Mucosa of gallbladder (tissue), 1 donor: ENCODE results near the gene RBM14. TPM values are rescaled to one million over a fixed set of nuclear protein-coding genes. Genes with fewer than 3 reads are reported as not detected.
"Not testable (repeated sequence)": the region's sequence is repeated elsewhere in the genome, so short reads cannot be mapped to it uniquely, and the experiment has no call there.

Experiments used
- DNase-seq: peaks from one replicate; pipeline ENCODE4 v3.0.0-alpha.2; 2020; ENCODE audit warnings: low spot score
- total RNA-seq: library from RNA; stranded (reverse); gene quantifications from one replicate; pipeline ENCODE4 v1.2.1, GENCODE V29; 2021
- donor health status: DM: no; HTN: no; CAD: no.

Gene RBM14
- total RNA-seq, 1 donor from 2014 or later = 84.5 TPM

- no peak for DNase-seq
Observed at GRCh38 chr11:66636411-66636810, 20.0 kb downstream of the RBM14 start.

GRCh38 chr11:66637557-66638176 is 21.2 kb downstream of the RBM14 start:
- DNase-seq = no peak

GRCh38 chr11:66638177-66639065 is 22.0 kb downstream of the RBM14 start, which contains the start of gene RBM4:
RBM4 (plus strand) TSS chr11:66638703; CDS start chr11:66639712, 1,009 bp downstream.
- peak; percentile 100 for DNase-seq

- DNase-seq = no peak
Observed at GRCh38 chr11:66639066-66639813, 22.8 kb downstream of the RBM14 start.

GRCh38 chr11:66639814-66640340 is 23.4 kb downstream of the RBM14 start:
- DNase-seq = not testable (repeated sequence)

- DNase-seq = no peak
Observed at GRCh38 chr11:66641834-66642233, 25.4 kb downstream of the RBM14 start.

- no peak for DNase-seq
Observed at GRCh38 chr11:66643745-66644437, 27.5 kb downstream of the RBM14 start.

- no peak for DNase-seq
Observed at GRCh38 chr11:66646828-66647227, 30.4 kb downstream of the RBM14 start.

- no peak for DNase-seq
Observed at GRCh38 chr11:66649903-66650302, 33.5 kb downstream of the RBM14 start.

- DNase-seq = no peak
Observed at GRCh38 chr11:66651016-66651415, 34.6 kb downstream of the RBM14 start.

- no peak for DNase-seq
Observed at GRCh38 chr11:66652651-66653050, 36.2 kb downstream of the RBM14 start.

GRCh38 chr11:66653123-66653522 is 36.7 kb downstream of the RBM14 start:
- no peak for DNase-seq

- no peak for DNase-seq
Observed at GRCh38 chr11:66659763-66660162, 43.3 kb downstream of the RBM14 start.

GRCh38 chr11:66663741-66664296 is 47.4 kb downstream of the RBM14 start:
- DNase-seq = no peak

GRCh38 chr11:66665369-66665768 is 48.9 kb downstream of the RBM14 start:
- no peak for DNase-seq

GRCh38 chr11:66670816-66671215 is 54.4 kb downstream of the RBM14 start:
- no peak for DNase-seq

GRCh38 chr11:66674964-66675602 is 58.7 kb downstream of the RBM14 start:
- no peak for DNase-seq

GRCh38 chr11:66676282-66676919 is 60.0 kb downstream of the RBM14 start:
- no peak for DNase-seq
